Measurements from ENCODE around the gene MEG3. TPM values are rescaled to one million over a fixed set of nuclear protein-coding genes. Genes with fewer than 3 reads are reported as not detected.
"Not testable (repeated sequence)": the region's sequence is repeated elsewhere in the genome, so short reads cannot be mapped to it uniquely, and the experiment has no call there.

MEG3 gene
- total RNA-seq, 1 donor from 2014 or later: 0.22 TPM

DNA sequence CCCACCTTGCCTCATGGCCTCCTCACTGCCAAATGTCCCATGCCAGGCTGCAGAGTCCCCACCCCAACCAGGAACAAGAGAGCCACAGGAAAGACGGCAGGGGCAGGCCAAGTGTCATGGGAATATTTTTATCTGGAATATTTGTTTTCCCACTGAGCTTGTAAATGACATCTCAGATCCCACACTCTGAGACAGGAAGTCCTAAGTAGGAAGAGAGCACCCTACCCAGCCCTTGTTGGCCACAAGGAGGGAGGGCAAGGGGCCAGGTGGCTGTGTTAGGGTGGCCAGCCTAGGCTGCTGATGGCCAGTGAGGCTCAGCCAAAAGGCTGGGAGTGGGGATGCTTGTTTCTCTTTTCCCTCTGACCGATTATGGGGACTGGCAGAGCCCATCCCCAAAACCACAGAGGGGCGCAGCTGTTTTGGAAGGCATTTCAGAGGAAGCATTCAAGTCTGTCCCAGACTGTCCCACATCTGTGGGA lies 7.7 kb upstream of the MEG3 start:
- no peaks in the 10 kb centered on the region for H3K36me3 Mint-ChIP-seq (ENCODE audit: unreplicated experiment)
- TF ChIP-seq, protein P1, sequence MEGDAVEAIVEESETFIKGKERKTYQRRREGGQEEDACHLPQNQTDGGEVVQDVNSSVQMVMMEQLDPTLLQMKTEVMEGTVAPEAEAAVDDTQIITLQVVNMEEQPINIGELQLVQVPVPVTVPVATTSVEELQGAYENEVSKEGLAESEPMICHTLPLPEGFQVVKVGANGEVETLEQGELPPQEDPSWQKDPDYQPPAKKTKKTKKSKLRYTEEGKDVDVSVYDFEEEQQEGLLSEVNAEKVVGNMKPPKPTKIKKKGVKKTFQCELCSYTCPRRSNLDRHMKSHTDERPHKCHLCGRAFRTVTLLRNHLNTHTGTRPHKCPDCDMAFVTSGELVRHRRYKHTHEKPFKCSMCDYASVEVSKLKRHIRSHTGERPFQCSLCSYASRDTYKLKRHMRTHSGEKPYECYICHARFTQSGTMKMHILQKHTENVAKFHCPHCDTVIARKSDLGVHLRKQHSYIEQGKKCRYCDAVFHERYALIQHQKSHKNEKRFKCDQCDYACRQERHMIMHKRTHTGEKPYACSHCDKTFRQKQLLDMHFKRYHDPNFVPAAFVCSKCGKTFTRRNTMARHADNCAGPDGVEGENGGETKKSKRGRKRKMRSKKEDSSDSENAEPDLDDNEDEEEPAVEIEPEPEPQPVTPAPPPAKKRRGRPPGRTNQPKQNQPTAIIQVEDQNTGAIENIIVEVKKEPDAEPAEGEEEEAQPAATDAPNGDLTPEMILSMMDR (IDR thresholded peaks at IDR 0.05; ENCODE audit: partially characterized antibody, unreplicated experiment): no peak
- no peaks in the 10 kb centered on the region for H3K4me1 Mint-ChIP-seq (ENCODE audit: low read depth, unreplicated experiment)
- peaks cover 2% of the 10 kb centered on the region for H3K9me3 Mint-ChIP-seq (ENCODE audit: unreplicated experiment)
- peaks cover 4% of the 10 kb centered on the region for H3K27me3 Mint-ChIP-seq (ENCODE audit: unreplicated experiment)
- DNase-seq: no peak
- H3K27ac Mint-ChIP-seq (ENCODE audit: unreplicated experiment): no peak overlapping the region
- no peak overlapping the region for H3K4me3 Mint-ChIP-seq (ENCODE audit: unreplicated experiment)

DNA sequence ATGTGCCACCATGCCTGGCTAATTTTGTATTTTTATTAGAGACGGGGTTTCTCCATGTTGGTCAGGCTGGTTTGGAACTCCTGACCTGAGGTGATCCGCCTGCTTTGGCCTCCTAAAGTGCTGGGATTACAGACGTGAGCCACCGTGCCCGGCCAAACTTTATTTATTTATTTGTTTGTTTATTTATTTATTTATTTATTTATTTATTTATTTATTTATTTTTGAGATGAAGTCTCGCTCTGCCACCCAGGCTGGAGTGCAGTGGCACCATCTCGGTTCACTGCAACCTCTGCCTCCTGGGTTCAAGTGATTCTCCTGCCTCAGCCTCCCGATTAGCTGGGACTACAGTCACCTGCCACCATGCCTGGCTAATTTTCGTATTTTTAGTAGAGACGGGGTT lies 7.0 kb upstream of the MEG3 start:
- H3K4me1 Mint-ChIP-seq (ENCODE audit: low read depth, unreplicated experiment); H3K27me3 Mint-ChIP-seq (ENCODE audit: unreplicated experiment); H3K27ac Mint-ChIP-seq (ENCODE audit: unreplicated experiment); H3K36me3 Mint-ChIP-seq (ENCODE audit: unreplicated experiment); H3K9me3 Mint-ChIP-seq (ENCODE audit: unreplicated experiment); DNase-seq; H3K4me3 Mint-ChIP-seq (ENCODE audit: unreplicated experiment): not testable (repeated sequence)

DNA sequence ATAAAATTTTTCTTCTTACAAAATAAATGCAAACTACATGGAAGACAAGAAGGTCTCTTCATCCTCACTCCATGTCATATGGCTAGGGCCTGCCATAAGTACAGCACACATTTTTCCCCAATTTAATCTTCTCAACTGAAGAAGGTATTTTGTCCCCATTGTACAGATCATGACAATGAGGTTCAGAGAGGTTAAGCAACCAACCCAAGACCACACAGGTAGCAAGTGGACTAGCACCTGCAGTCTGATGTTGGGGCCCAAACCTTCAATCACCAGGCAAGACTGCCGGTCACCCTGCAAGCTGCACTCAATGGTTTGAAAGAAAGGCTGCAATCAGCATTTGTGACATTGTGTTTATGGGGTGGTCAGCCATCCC lies 6.5 kb upstream of the MEG3 start:
- Mint-ChIP-seq H3K4me1 (ENCODE audit: low read depth, unreplicated experiment) (no peaks in the 10 kb centered on the region), H3K27me3 (ENCODE audit: unreplicated experiment) (peaks cover 2% of the 10 kb centered on the region), H3K9me3 (ENCODE audit: unreplicated experiment) (no peaks in the 10 kb centered on the region), H3K4me3 (ENCODE audit: unreplicated experiment) (no peak overlapping the region), H3K36me3 (ENCODE audit: unreplicated experiment) (no peaks in the 10 kb centered on the region), H3K27ac (ENCODE audit: unreplicated experiment) (no peak overlapping the region)
- TF ChIP-seq, protein P1 (IDR thresholded peaks at IDR 0.05; ENCODE audit: partially characterized antibody, unreplicated experiment): no peak
- no peak for DNase-seq

DNA sequence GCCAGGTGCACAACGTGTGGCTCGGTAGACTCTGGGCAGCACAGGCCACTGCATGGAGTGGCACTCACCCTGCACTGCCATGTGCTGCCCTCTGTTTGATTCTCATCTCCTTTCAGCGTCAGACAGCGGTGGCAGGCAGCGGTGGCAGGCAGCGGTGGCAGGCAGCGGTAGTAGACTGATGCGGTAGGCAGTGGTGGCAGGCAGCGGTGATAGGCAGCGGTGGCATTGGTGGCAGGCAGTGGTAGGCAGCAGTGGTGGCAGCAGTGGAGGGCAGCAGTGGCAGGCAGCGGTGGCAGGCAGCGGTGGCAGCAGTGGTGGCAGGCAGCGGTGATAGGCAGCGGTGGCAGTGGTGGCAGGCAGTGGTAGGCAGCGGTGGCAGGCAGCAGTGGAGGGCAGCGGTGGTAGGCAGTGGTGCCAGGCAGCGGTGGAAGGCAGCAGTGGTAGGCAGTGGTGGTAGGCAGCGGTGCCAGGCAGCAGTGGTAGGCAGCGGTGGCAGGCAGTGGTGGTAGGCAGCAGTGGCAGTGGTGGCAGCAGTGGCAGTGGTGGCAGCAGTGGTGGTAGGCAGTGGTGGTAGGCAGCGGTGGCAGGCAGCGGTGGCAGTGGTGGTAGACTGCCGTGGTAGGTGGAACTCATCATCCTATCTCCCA lies 6.0 kb upstream of the MEG3 start:
- Mint-ChIP-seq H3K27ac (ENCODE audit: unreplicated experiment) (no peak overlapping the region), H3K27me3 (ENCODE audit: unreplicated experiment) (peaks cover 2% of the 10 kb centered on the region), H3K4me1 (ENCODE audit: low read depth, unreplicated experiment) (no peaks in the 10 kb centered on the region), H3K4me3 (ENCODE audit: unreplicated experiment) (no peak overlapping the region), H3K9me3 (ENCODE audit: unreplicated experiment) (no peaks in the 10 kb centered on the region), H3K36me3 (ENCODE audit: unreplicated experiment) (no peaks in the 10 kb centered on the region)
- DNase-seq: no peak
- TF ChIP-seq, protein P1 (IDR thresholded peaks at IDR 0.05; ENCODE audit: partially characterized antibody, unreplicated experiment): no peak

DNA sequence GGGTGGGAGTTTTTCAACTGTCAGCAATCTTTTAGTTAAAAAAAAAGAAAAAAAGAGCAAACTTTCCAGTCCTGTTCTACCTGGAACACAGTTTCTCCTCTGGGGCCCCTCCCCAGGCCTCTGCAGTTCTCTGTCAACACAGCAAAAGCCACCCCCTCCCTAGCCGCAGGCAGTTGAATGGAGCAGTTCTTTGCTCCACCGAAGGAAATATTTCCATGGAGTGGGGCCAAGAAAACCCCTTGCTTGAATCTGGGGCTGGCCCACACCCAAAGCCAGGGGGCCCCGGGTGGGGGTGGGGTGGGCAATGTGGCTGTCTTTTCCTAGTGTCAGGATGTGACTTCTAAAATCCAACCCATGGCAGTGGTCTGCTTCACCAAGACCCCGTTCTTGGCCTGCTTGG lies 5.0 kb upstream of the MEG3 start:
- Mint-ChIP-seq H3K9me3 (ENCODE audit: unreplicated experiment) (no peaks in the 10 kb centered on the region), H3K4me3 (ENCODE audit: unreplicated experiment) (no peak overlapping the region), H3K4me1 (ENCODE audit: low read depth, unreplicated experiment) (no peaks in the 10 kb centered on the region), H3K27me3 (ENCODE audit: unreplicated experiment) (peaks cover 2% of the 10 kb centered on the region), H3K27ac (ENCODE audit: unreplicated experiment) (no peak overlapping the region), H3K36me3 (ENCODE audit: unreplicated experiment) (no peaks in the 10 kb centered on the region)
- no peak for DNase-seq
- TF ChIP-seq, protein P1 (IDR thresholded peaks at IDR 0.05; ENCODE audit: partially characterized antibody, unreplicated experiment): no peak

Measured in glutamatergic neuron (in vitro differentiated cells).